Measurements from ENCODE around the gene AKIRIN2.

DNA sequence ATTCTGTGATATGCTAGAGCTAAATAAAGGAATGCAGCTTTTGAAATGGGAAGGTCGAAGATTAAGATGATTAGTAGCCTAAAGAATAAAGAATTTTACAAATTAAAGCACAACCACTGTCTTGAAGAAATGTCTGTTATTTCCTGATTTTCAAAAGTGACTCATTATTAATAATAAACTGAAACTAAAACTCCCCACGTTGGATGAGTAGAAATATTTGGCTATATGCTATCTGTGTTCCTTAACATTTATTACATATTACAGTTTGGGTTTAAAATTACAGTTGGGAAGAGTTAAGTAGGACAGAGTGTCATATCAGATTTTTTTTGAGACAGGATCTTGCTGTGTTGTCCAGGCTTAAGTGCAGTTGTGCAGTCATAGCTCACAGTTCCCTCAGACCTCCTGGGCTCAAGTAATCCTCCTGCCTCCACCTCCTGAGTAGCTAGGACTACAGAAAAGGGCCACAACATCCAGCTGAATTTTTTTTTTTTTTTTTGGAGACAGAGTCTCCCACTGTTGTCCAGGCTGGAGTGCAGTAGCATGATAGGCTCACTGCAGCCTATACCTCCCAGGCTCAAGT lies 47.1 kb downstream of the AKIRIN2 start:
- no peak for TF ChIP-seq CTCF (IDR thresholded peaks at IDR 0.05; ENCODE audit: insufficient read depth, low read length)
- no peak for TF ChIP-seq POLR2AphosphoS5 (IDR thresholded peaks at IDR 0.05; ENCODE audit: low read depth)
- no peak for TF ChIP-seq SPI1 (IDR thresholded peaks at IDR 0.05; ENCODE audit: borderline replicate concordance, low read depth)
- TF ChIP-seq REST (IDR thresholded peaks at IDR 0.05; ENCODE audit: insufficient replicate concordance, low read depth): no peak
- no peak for TF ChIP-seq GABPA (IDR thresholded peaks at IDR 0.05; ENCODE audit: low read depth)
